Prostate gland (tissue), 2 donors: ENCODE results near the gene ALK.

Experiments
- POLR2AphosphoS5 ChIP-seq: sonication (generic); formaldehyde crosslinking; IDR thresholded peaks from one replicate; pipeline ENCODE4 v1.6.1; 2017; ENCODE audit warnings: antibody characterized with exemption
- TF ChIP-seq, protein P1 (sequence below), 4 experiments: fragments of 200-600 bp in 2 of 4; fragments of 450-650 bp in 2 of 4; sonication (generic) in 2 of 4; IDR thresholded peaks; 1 replicate in 3 of 4; 2 replicates in 1 of 4; pipeline ENCODE4 v1.5.1; 2016 to 2019; ENCODE audit warnings: antibody characterized with exemption in 4 of 4, mild to moderate bottlenecking in 2 of 4, moderate library complexity in 2 of 4

DNA sequence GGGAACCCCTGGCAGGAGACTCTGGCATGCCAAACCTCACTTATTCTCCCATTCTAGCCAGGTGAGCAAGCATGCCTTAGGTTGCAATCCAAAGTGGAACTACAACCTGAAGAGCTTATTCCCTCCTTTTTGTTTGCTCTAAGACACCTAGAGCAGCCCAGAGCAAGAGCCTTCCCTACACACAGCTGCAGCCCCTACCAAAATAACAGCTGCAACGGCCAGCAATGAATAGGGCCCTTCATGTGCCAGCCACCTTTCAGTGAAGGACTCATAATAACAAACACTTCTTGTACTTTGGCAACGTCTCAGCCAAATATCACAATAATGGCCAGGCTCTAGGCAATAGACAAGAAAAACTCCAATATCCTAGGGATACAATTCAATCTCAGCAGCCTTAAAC, 178.7 kb downstream of the ALK start:
- TF ChIP-seq, protein P1, sequence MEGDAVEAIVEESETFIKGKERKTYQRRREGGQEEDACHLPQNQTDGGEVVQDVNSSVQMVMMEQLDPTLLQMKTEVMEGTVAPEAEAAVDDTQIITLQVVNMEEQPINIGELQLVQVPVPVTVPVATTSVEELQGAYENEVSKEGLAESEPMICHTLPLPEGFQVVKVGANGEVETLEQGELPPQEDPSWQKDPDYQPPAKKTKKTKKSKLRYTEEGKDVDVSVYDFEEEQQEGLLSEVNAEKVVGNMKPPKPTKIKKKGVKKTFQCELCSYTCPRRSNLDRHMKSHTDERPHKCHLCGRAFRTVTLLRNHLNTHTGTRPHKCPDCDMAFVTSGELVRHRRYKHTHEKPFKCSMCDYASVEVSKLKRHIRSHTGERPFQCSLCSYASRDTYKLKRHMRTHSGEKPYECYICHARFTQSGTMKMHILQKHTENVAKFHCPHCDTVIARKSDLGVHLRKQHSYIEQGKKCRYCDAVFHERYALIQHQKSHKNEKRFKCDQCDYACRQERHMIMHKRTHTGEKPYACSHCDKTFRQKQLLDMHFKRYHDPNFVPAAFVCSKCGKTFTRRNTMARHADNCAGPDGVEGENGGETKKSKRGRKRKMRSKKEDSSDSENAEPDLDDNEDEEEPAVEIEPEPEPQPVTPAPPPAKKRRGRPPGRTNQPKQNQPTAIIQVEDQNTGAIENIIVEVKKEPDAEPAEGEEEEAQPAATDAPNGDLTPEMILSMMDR (IDR thresholded peaks at IDR 0.05): no peak
- TF ChIP-seq POLR2AphosphoS5: no peak
